Measurements from ENCODE around the gene FHOD3. TPM values are rescaled to one million over a fixed set of nuclear protein-coding genes. Genes with fewer than 3 reads are reported as not detected.

The FHOD3 gene
- total RNA-seq, 1 experiment from 2014 or later, result 22.7 TPM

GRCh38 chr18:36386150-36386920 is 88.8 kb downstream of the FHOD3 start:
- intact Hi-C loops (cut with micrococcal nuclease; ENCODE audit: unreplicated experiment), result no loop called here
- POLR2A ChIA-PET, result no interaction called here
- no peak for DNase-seq (ENCODE audit: low read depth, low spot score)
- Histone ChIP-seq H3K9me3 (ENCODE audit: control insufficient read depth, insufficient read depth, low read depth, low read length) (no peaks in the 10 kb centered on the region), H3K36me3 (ENCODE audit: control insufficient read depth, insufficient read depth, low read length) (no peaks in the 10 kb centered on the region), H3K27ac (ENCODE audit: low read length) (no peak overlapping the region), H3K4me1 (ENCODE audit: control insufficient read depth, insufficient read depth, low read length) (no peaks in the 10 kb centered on the region), H3K27me3 (ENCODE audit: control insufficient read depth, insufficient read depth, low read length) (no peaks in the 10 kb centered on the region), H3K4me3 (ENCODE audit: low read depth in 2 of 2, low read length in 2 of 2) (no peak overlapping the region)
- in situ Hi-C loops (cut with HindIII; ENCODE audit: low pct_unique_long_range_greater_than_20kb, low sequenced_read_pairs), result no loop called here
- ATAC-seq, result no peak
- no TSS peak for BruUV-seq (replicated peaks)
- TF ChIP-seq SIN3A (IDR thresholded peaks at IDR 0.05; ENCODE audit: borderline replicate concordance, insufficient read depth, low read depth, low read length) (no peak), CTCF (IDR thresholded peaks at IDR 0.05) (no peak), POLR2AphosphoS5 (IDR thresholded peaks at IDR 0.05; ENCODE audit: low read depth, low read length) (no peak), TCF7L2 (IDR thresholded peaks at IDR 0.05; ENCODE audit: low read depth, low read length) (no peak)
- TF ChIP-seq, protein P1, sequence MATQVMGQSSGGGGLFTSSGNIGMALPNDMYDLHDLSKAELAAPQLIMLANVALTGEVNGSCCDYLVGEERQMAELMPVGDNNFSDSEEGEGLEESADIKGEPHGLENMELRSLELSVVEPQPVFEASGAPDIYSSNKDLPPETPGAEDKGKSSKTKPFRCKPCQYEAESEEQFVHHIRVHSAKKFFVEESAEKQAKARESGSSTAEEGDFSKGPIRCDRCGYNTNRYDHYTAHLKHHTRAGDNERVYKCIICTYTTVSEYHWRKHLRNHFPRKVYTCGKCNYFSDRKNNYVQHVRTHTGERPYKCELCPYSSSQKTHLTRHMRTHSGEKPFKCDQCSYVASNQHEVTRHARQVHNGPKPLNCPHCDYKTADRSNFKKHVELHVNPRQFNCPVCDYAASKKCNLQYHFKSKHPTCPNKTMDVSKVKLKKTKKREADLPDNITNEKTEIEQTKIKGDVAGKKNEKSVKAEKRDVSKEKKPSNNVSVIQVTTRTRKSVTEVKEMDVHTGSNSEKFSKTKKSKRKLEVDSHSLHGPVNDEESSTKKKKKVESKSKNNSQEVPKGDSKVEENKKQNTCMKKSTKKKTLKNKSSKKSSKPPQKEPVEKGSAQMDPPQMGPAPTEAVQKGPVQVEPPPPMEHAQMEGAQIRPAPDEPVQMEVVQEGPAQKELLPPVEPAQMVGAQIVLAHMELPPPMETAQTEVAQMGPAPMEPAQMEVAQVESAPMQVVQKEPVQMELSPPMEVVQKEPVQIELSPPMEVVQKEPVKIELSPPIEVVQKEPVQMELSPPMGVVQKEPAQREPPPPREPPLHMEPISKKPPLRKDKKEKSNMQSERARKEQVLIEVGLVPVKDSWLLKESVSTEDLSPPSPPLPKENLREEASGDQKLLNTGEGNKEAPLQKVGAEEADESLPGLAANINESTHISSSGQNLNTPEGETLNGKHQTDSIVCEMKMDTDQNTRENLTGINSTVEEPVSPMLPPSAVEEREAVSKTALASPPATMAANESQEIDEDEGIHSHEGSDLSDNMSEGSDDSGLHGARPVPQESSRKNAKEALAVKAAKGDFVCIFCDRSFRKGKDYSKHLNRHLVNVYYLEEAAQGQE (IDR thresholded peaks at IDR 0.05; ENCODE audit: insufficient read depth in 1 of 2, low read depth in 2 of 2, low read length in 1 of 2), result no peak
- CTCF ChIA-PET, result no interaction called here

DNA sequence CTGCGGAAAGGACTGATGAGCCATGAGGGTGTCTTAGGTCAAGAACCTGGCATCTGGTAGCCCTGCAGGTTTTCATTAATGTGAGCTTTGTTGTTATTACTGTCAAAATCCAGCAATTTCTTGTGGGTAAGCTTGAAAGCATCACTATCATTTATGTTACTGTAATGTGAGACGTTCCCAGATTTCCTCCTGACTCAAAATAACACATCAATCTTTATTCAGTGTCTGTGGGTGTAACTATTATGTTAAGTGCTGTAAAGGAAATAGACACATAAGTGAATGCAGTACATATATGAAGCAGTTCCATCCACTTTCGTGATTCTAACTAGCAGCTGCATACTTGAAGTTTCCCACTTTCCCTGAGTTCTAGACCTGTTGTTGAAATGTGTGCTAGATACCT is 89.8 kb downstream of the FHOD3 start:
- POLR2A ChIA-PET, result no interaction called here
- Histone ChIP-seq H3K36me3 (ENCODE audit: control insufficient read depth, insufficient read depth, low read length) (no peaks in the 10 kb centered on the region), H3K27ac (ENCODE audit: low read length) (no peak overlapping the region), H3K9me3 (ENCODE audit: control insufficient read depth, insufficient read depth, low read depth, low read length) (no peaks in the 10 kb centered on the region), H3K27me3 (ENCODE audit: control insufficient read depth, insufficient read depth, low read length) (no peaks in the 10 kb centered on the region), H3K4me3 (ENCODE audit: low read depth in 2 of 2, low read length in 2 of 2) (no peak overlapping the region), H3K4me1 (ENCODE audit: control insufficient read depth, insufficient read depth, low read length) (no peaks in the 10 kb centered on the region)
- in situ Hi-C loops (cut with HindIII; ENCODE audit: low pct_unique_long_range_greater_than_20kb, low sequenced_read_pairs), result no loop called here
- ATAC-seq (no peak), DNase-seq (ENCODE audit: low read depth, low spot score) (no peak)
- intact Hi-C loops (cut with micrococcal nuclease; ENCODE audit: unreplicated experiment), result no loop called here
- TF ChIP-seq TCF7L2 (IDR thresholded peaks at IDR 0.05; ENCODE audit: low read depth, low read length) (no peak), POLR2AphosphoS5 (IDR thresholded peaks at IDR 0.05; ENCODE audit: low read depth, low read length) (no peak), CTCF (IDR thresholded peaks at IDR 0.05) (no peak), SIN3A (IDR thresholded peaks at IDR 0.05; ENCODE audit: borderline replicate concordance, insufficient read depth, low read depth, low read length) (no peak)
- TF ChIP-seq, protein P1 (IDR thresholded peaks at IDR 0.05; ENCODE audit: insufficient read depth in 1 of 2, low read depth in 2 of 2, low read length in 1 of 2), result no peak
- CTCF ChIA-PET, result no interaction called here
- no TSS peak for BruUV-seq (replicated peaks)

Measured in Panc1 (cell line).